ENCODE data around the gene MED29. TPM values are rescaled to one million over a fixed set of nuclear protein-coding genes. Genes with fewer than 3 reads are reported as not detected.

The MED29 gene
- total and polyA plus RNA-seq, 2 of the 13 experiments (the other 11 are each of a cell fraction or from before 2014, with no cell fraction given), result 14.0 to 19.7 TPM

GRCh38 chr19:39434123-39435076 is 43.2 kb downstream of the MED29 start:
- CTCF ChIA-PET (ENCODE audit: low intra/inter-chr PET ratio, low total read pairs), result no interaction called here
- peaks cover 11 to 26% of the 10 kb centered on the region in 2 experiments for H3K36me3 ChIP-seq (replicated peaks in 1 of 2; ENCODE audit: control insufficient read depth in 1 of 2, insufficient read depth in 2 of 2, low read length in 2 of 2)
- H3K79me2 ChIP-seq (ENCODE audit: insufficient read depth, low read length), result peaks cover 24% of the 10 kb centered on the region
- H3K27me3 ChIP-seq (ENCODE audit: control insufficient read depth in 1 of 2, insufficient read depth in 2 of 2, low read length in 2 of 2), result no peaks in the 10 kb centered on the region; a peak in 1 of 5 replicates
- peak overlapping the region; percentile 83 for H3K27ac ChIP-seq (ENCODE audit: extremely low read length, insufficient read depth, low read length)
- POLR2A ChIA-PET, result interaction anchor here (0.8 to 1.8 kb wide), 16 partner anchors 9 to 105 kb away, joined by 3 to 78 read pairs (median 13); partner anchors contain the start of genes EID2, EID2B, MED29 and PAF1
- H2AFZ ChIP-seq (ENCODE audit: low read length), result no peak overlapping the region
- in situ Hi-C loops (cut with HindIII; ENCODE audit: extremely low pct_ligation_motif_present, low pct_unique_long_range_greater_than_20kb), result no loop called here
- peak overlapping the region; percentile 91 to 100 (median 99) for H3K4me3 ChIP-seq (replicated peaks in 1 of 3; ENCODE audit: insufficient read depth in 1 of 3, low read depth in 2 of 3, low read length in 3 of 3)
- DNase-seq (ENCODE audit: low spot score), result no peak
- FAIRE-seq, result no peak
- peaks cover 76% of the 10 kb centered on the region for H3K4me1 ChIP-seq (ENCODE audit: insufficient read depth, low read length)
- peak overlapping the region; percentile 90 for H3K4me2 ChIP-seq (ENCODE audit: low read depth, low read length)
- no peak for ATAC-seq
- peaks cover 29% of the 10 kb centered on the region for H4K20me1 ChIP-seq (ENCODE audit: insufficient read depth, low read length)
- BruUV-seq (replicated peaks), result no TSS peak
- no peaks in the 10 kb centered on the region for H3K9me3 ChIP-seq (ENCODE audit: low read length)
- peak overlapping the region; percentile 99 for H3K9ac ChIP-seq (ENCODE audit: insufficient read depth, low read depth, low read length)
- TF ChIP-seq ZBTB20 (CRISPR knock-in tag; IDR thresholded peaks at IDR 0.05; ENCODE audit: borderline replicate concordance, low read depth), result no peak
- no peak for TF ChIP-seq ZNF446 (CRISPR knock-in tag; IDR thresholded peaks at IDR 0.05)
- no peak for TF ChIP-seq LCORL (IDR thresholded peaks at IDR 0.05)
- TF ChIP-seq LCORL (CRISPR knock-in tag; IDR thresholded peaks at IDR 0.05), result 0 out of 2 replicates have a peak, but pooled peaks have one; percentile 4
- peak; percentile 29; the same call in 1 of the 2 replicates for TF ChIP-seq POLR2AphosphoS5 (IDR thresholded peaks at IDR 0.05; ENCODE audit: low read depth, low read length)
- WGBS (ENCODE audit: low lambda C conversion rate), result 28% methylated on average over 10 of the region's 10 CpGs
- intact Hi-C loops (cut with micrococcal nuclease; ENCODE audit: unreplicated experiment), result no loop called here

Measured in HepG2 (cell line).